CD4-positive, alpha-beta memory T cell (primary cell): Measurements from ENCODE around the gene SPPL2C. TPM values are rescaled to one million over a fixed set of nuclear protein-coding genes. Genes with fewer than 3 reads are reported as not detected.
A peak's percentile ranks its signal among the peaks of the same experiment; 100 is the strongest.

Source experiments
- CTCF ChIA-PET: fragments of 350-600 bp; sonication (Branson Sonifier 250); formaldehyde crosslinking; loops from one replicate; lab custom pipeline; 2021; ENCODE audit warnings: inconsistent platforms; ENCODE audit not compliant: partially characterized antibody; lab: Charles Lee
- POLR2A ChIA-PET: fragments of 350-600 bp; sonication (Branson Sonifier 250); formaldehyde crosslinking; loops from one replicate; lab custom pipeline; 2021; ENCODE audit not compliant: partially characterized antibody; lab: Charles Lee
- DNase-seq, 5 donors: peaks; one replicate each; pipeline versions ENCODE4 v3.0.0 to v3.0.0-alpha.2; 2020 to 2022; ENCODE audit warnings: mixed read lengths in 1 of 5
- H3K27ac ChIP-seq: one replicate; pipeline ENCODE4 v1.7.0; 2013; ENCODE audit warnings: low read depth, low read length
- H3K27me3 ChIP-seq: 2 replicates; pipeline ENCODE4 v1.7.0; 2013; ENCODE audit warnings: mild to moderate bottlenecking, low read length, moderate library complexity; ENCODE audit not compliant: insufficient read depth
- H3K36me3 ChIP-seq: 2 replicates; pipeline ENCODE4 v1.7.0; 2013; ENCODE audit warnings: mild to moderate bottlenecking, low read length, moderate library complexity; ENCODE audit not compliant: insufficient read depth
- H3K4me1 ChIP-seq: 2 replicates; pipeline ENCODE4 v1.7.0; 2013; ENCODE audit warnings: mild to moderate bottlenecking, low read length, moderate library complexity; ENCODE audit not compliant: insufficient read depth
- H3K4me3 ChIP-seq, 2 donors: one replicate each; pipeline ENCODE4 v1.7.0; 2013; ENCODE audit warnings: low read length in 2 of 2, mild to moderate bottlenecking in 1 of 2
- H3K9me3 ChIP-seq, 2 donors: one replicate each; pipeline ENCODE4 v1.7.0; 2013; ENCODE audit warnings: low read length in 2 of 2, control low read depth in 1 of 2; ENCODE audit not compliant: control insufficient read depth in 1 of 2
- H3K27ac Mint-ChIP-seq, 7 donors: one replicate each; pipeline ENCODE4 v1.8.0; 2020 to 2021; ENCODE audit warnings: mixed read lengths in 7 of 7, mild to moderate bottlenecking in 6 of 7, inconsistent platforms in 3 of 7, moderate library complexity in 3 of 7
- H3K27me3 Mint-ChIP-seq, 2 donors: one replicate each; pipeline ENCODE4 v1.8.0; 2020 to 2021; ENCODE audit warnings: mixed read lengths in 2 of 2
- H3K36me3 Mint-ChIP-seq, 2 donors: one replicate each; pipeline ENCODE4 v1.8.0; 2020 to 2021; ENCODE audit warnings: mixed read lengths in 2 of 2, inconsistent platforms in 1 of 2, mild to moderate bottlenecking in 1 of 2
- H3K4me1 Mint-ChIP-seq, 4 donors: one replicate each; pipeline ENCODE4 v1.8.0; 2020 to 2021; ENCODE audit warnings: mixed read lengths in 4 of 4, mild to moderate bottlenecking in 1 of 4
- H3K4me3 Mint-ChIP-seq, 8 donors: one replicate each; pipeline ENCODE4 v1.8.0; 2020 to 2021; ENCODE audit warnings: mixed read lengths in 8 of 8, mild to moderate bottlenecking in 7 of 8, moderate library complexity in 6 of 8, inconsistent platforms in 3 of 8
- H3K9me3 Mint-ChIP-seq, 8 donors: one replicate each; pipeline ENCODE4 v1.8.0; 2020 to 2021; ENCODE audit warnings: mixed read lengths in 8 of 8, mild to moderate bottlenecking in 5 of 8, inconsistent platforms in 3 of 8, moderate library complexity in 1 of 8
- intact Hi-C: fragments of 100-400 bp; cut with micrococcal nuclease; formaldehyde crosslinking; loops from one replicate; pipeline ENCODE4 v1.15.1; 2023
- polyA plus RNA-seq, 2 donors: library from polyadenylated mRNA; unstranded; fragments of 300-500 nt; fragmentation: Illumina TruSeq; gene quantifications; one replicate each; pipeline ENCODE4 v1.2.3, GENCODE V29; 2021
- total RNA-seq, 2 experiments: library from RNA; stranded (reverse); gene quantifications; one replicate each; pipeline ENCODE4 v1.2.3, GENCODE V29; 2021

SPPL2C gene, protein sequence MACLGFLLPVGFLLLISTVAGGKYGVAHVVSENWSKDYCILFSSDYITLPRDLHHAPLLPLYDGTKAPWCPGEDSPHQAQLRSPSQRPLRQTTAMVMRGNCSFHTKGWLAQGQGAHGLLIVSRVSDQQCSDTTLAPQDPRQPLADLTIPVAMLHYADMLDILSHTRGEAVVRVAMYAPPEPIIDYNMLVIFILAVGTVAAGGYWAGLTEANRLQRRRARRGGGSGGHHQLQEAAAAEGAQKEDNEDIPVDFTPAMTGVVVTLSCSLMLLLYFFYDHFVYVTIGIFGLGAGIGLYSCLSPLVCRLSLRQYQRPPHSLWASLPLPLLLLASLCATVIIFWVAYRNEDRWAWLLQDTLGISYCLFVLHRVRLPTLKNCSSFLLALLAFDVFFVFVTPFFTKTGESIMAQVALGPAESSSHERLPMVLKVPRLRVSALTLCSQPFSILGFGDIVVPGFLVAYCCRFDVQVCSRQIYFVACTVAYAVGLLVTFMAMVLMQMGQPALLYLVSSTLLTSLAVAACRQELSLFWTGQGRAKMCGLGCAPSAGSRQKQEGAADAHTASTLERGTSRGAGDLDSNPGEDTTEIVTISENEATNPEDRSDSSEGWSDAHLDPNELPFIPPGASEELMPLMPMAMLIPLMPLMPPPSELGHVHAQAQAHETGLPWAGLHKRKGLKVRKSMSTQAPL
- total RNA-seq (not detected), polyA plus RNA-seq (not detected)

DNA sequence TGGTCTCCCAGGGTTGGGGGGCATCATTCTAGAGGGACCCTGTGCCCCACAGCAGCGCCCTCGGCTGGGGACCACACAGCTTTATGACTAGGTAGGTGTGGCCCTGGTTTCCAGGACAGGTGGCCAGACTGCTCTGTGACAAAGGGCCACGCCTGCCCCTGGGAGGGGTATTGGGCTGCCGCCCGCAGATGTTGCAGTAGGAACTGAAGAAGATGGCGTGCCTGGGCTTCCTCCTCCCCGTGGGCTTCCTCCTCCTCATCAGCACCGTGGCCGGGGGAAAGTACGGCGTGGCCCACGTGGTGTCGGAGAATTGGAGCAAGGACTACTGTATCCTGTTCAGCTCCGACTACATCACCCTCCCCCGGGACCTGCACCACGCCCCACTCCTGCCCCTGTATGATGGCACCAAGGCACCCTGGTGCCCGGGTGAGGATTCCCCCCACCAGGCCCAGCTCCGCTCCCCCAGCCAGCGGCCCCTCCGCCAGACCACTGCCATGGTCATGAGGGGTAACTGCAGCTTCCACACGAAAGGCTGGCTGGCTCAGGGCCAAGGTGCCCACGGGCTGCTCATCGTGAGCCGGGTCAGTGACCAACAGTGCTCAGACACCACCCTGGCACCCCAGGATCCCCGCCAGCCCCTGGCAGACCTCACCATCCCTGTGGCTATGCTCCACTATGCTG, at the start of gene SPPL2C:
Gene SPPL2C, plus strand, starts transcription at position 187 of the 681 bp plus-strand sequence. Its CDS starts 26 bp downstream, at position 213.
- CTCF ChIA-PET: interaction anchor here (1.1 kb wide), 1 partner anchor 11 kb away, joined by 3 read pairs; no protein-coding TSS in a partner anchor
- no peaks in the 10 kb centered on the region for H3K36me3 Mint-ChIP-seq
- H3K9me3 Mint-ChIP-seq: no peaks in the 10 kb centered on the region
- H3K27me3 Mint-ChIP-seq: peaks cover 1 to 3% of the 10 kb centered on the region in 2 donors
- no peaks in the 10 kb centered on the region for H3K4me1 ChIP-seq
- intact Hi-C loops: no loop called here
- no peak within 1 kb of the TSS for H3K27ac ChIP-seq
- H3K36me3 ChIP-seq: no peaks in the 10 kb centered on the region
- no peaks in the 10 kb centered on the region for H3K27me3 ChIP-seq
- no peaks in the 10 kb centered on the region for H3K9me3 ChIP-seq
- peak within 1 kb of the TSS in 1 of 8 donors; percentile 52 for H3K4me3 Mint-ChIP-seq
- no peak within 1 kb of the TSS for H3K27ac Mint-ChIP-seq
- H3K4me1 Mint-ChIP-seq: no peaks in the 10 kb centered on the region
- H3K4me3 ChIP-seq: no peak within 1 kb of the TSS
- no peak for DNase-seq
- POLR2A ChIA-PET: no interaction called here

DNA sequence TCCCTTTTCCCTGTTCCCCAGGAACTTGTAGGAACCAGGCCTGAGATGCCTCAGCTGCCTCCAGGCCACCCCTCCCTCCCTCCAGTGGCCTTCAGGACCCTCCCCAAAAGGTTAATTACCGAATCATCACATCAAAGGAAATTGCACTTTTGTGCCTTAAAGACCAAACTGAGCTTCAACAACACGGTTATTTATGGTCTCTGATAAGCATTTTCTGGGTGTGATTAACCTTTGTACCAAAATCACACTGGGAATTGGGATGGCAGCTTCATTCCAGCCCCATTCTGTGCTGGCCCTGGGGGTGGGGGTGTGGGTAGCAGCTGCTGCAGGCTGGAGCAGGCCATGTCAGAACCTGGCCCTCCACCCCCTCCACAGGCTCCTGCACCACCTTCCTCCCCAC, 43.9 kb upstream of the SPPL2C start:
- Mint-ChIP-seq H3K4me3 (no peak overlapping the region), H3K27me3 (peaks cover 25 to 30% of the 10 kb centered on the region in 2 donors), H3K9me3 (no peaks in the 10 kb centered on the region), H3K27ac (no peak overlapping the region), H3K4me1 (no peaks in the 10 kb centered on the region), H3K36me3 (no peaks in the 10 kb centered on the region)
- Histone ChIP-seq H3K9me3 (no peaks in the 10 kb centered on the region), H3K27ac (no peak overlapping the region), H3K27me3 (no peaks in the 10 kb centered on the region), H3K36me3 (no peaks in the 10 kb centered on the region), H3K4me1 (no peaks in the 10 kb centered on the region), H3K4me3 (no peak overlapping the region)
- CTCF ChIA-PET: interaction anchor here (2.1 kb wide), 1 partner anchor 30 kb away, joined by 6 read pairs; no protein-coding TSS in a partner anchor
- POLR2A ChIA-PET: no interaction called here
- DNase-seq: no peak
- intact Hi-C loops: no loop called here

DNA sequence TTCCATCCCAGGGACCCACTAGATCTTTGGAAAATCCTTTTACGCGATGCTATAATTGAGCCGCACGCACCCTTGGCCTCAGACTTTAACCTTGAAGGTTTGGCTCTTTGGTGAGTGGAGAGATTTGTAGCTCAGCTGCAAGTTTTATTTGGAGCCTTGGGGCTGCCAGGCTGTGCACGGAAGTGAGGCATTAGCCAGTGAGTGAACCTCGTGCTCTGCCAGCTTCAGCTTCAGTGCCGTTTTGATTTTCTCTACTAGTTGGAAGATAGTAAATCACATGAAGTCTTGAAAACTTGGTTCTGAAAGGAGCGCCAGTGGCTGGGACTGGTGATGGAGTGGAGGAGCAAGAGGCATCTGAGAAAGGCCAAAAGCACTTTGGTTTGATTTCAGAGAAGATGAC, 43.3 kb upstream of the SPPL2C start:
- no peak for DNase-seq
- no peak overlapping the region for H3K27ac ChIP-seq
- Mint-ChIP-seq H3K9me3 (no peaks in the 10 kb centered on the region), H3K27ac (no peak overlapping the region), H3K4me3 (no peak overlapping the region), H3K36me3 (no peaks in the 10 kb centered on the region), H3K4me1 (no peaks in the 10 kb centered on the region), H3K27me3 (peaks cover 24 to 31% of the 10 kb centered on the region in 2 donors)
- CTCF ChIA-PET: interaction anchor here (2.1 kb wide), 1 partner anchor 30 kb away, joined by 6 read pairs; no protein-coding TSS in a partner anchor
- no peaks in the 10 kb centered on the region for H3K27me3 ChIP-seq
- no peaks in the 10 kb centered on the region for H3K4me1 ChIP-seq
- POLR2A ChIA-PET: no interaction called here
- H3K4me3 ChIP-seq: no peak overlapping the region
- intact Hi-C loops: no loop called here
- no peaks in the 10 kb centered on the region for H3K9me3 ChIP-seq
- no peaks in the 10 kb centered on the region for H3K36me3 ChIP-seq

DNA sequence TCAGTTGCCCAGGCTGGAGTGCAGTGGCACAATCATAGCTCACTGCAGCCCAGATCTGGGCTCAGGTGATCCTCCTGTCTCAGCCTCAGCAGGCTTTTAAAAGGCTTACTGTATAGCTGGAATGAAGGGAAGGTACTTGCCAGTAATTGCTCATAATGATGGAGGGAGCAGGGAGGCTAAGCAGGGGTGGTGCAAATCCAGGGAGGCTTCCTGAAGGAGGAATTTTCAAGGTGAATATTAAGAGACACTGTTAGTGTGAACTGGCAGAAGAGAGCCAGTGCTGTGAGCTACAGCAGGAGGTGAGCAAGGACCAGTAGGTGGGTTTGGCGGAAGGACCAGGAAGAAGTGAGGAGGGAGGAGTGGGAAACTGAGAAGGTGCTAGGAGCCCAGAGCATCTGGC, 35.8 kb upstream of the SPPL2C start:
- DNase-seq: no peak
- ChIA-PET CTCF (no interaction called here), POLR2A (no interaction called here)
- no peaks in the 10 kb centered on the region for H3K9me3 Mint-ChIP-seq
- Histone ChIP-seq H3K27ac (no peak overlapping the region), H3K4me3 (no peak overlapping the region), H3K36me3 (no peaks in the 10 kb centered on the region), H3K4me1 (no peaks in the 10 kb centered on the region), H3K9me3 (no peaks in the 10 kb centered on the region), H3K27me3 (no peaks in the 10 kb centered on the region)
- H3K4me3 Mint-ChIP-seq: no peak overlapping the region
- peaks cover 6 to 14% of the 10 kb centered on the region in 2 donors for H3K27me3 Mint-ChIP-seq
- H3K4me1 Mint-ChIP-seq: no peaks in the 10 kb centered on the region
- no peak overlapping the region for H3K27ac Mint-ChIP-seq
- H3K36me3 Mint-ChIP-seq: no peaks in the 10 kb centered on the region
- intact Hi-C loops: no loop called here

DNA sequence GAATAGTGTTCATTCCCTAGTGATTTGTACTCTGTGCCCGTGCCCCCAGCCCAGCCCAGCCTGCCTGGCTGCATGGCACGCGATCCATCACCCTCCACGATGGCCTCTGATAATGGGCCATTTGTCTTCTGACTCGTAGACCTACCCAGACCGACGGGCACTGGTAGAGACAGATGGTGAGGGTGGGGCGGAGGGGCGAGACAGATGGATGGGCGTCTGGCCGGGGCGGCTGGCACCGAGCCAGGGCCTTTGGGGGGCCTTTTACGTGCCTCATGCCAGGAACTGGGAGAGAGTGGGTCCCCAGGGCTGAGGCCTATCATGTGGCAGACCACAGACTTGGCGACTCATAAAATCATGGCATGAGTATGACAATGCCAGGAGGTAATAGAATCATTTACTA, 35.2 kb upstream of the SPPL2C start:
- DNase-seq: no peak
- Mint-ChIP-seq H3K4me3 (no peak overlapping the region), H3K9me3 (no peaks in the 10 kb centered on the region), H3K27me3 (peaks cover 4 to 12% of the 10 kb centered on the region in 2 donors), H3K4me1 (no peaks in the 10 kb centered on the region), H3K27ac (no peak overlapping the region), H3K36me3 (no peaks in the 10 kb centered on the region)
- Histone ChIP-seq H3K27me3 (no peaks in the 10 kb centered on the region), H3K36me3 (no peaks in the 10 kb centered on the region), H3K27ac (no peak overlapping the region), H3K4me3 (no peak overlapping the region), H3K4me1 (no peaks in the 10 kb centered on the region), H3K9me3 (no peaks in the 10 kb centered on the region)
- POLR2A ChIA-PET: no interaction called here
- intact Hi-C loops: no loop called here
- CTCF ChIA-PET: no interaction called here

DNA sequence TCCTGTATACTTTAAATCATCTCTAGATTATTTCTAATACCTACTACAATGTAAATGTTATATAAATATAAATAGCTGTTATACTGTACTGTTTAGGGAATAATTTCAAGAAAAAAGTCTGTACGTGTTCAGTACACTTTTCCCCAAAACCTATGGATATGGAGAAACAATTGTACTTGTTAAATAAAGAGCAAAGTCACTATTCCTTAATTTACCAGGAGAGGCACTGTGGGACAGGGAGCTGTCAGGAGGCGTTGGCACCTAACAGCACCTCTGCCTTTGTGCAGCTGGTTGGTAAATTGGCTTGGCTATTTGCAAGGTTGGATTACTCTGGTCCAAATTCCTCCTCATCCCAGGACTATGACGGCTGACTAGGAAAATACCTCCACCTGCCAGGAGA, 32.6 kb upstream of the SPPL2C start:
- no peaks in the 10 kb centered on the region for H3K4me1 Mint-ChIP-seq
- H3K9me3 ChIP-seq: no peaks in the 10 kb centered on the region
- no peak overlapping the region for H3K4me3 ChIP-seq
- H3K4me1 ChIP-seq: no peaks in the 10 kb centered on the region
- H3K27me3 Mint-ChIP-seq: peaks cover 0 to 8% of the 10 kb centered on the region in 2 donors
- H3K27me3 ChIP-seq: no peaks in the 10 kb centered on the region
- no peak for DNase-seq
- no peak overlapping the region for H3K4me3 Mint-ChIP-seq
- intact Hi-C loops: no loop called here
- POLR2A ChIA-PET: no interaction called here
- H3K27ac ChIP-seq: no peak overlapping the region
- no peak overlapping the region for H3K27ac Mint-ChIP-seq
- no peaks in the 10 kb centered on the region for H3K36me3 Mint-ChIP-seq
- no peaks in the 10 kb centered on the region for H3K9me3 Mint-ChIP-seq
- no peaks in the 10 kb centered on the region for H3K36me3 ChIP-seq
- CTCF ChIA-PET: interaction anchor here (0.9 kb wide), 1 partner anchor 19 kb away, joined by 3 read pairs; no protein-coding TSS in a partner anchor
